GM21526 (cell line): ENCODE data around the gene GARIN5A.
"Not testable (repeated sequence)": the region's sequence is repeated elsewhere in the genome, so short reads cannot be mapped to it uniquely, and the experiment has no call there.

Experiments used
- ATAC-seq: cut with Tn5 transposase; IDR thresholded peaks from one replicate; pipeline ENCODE4 v1.9.1; 2021; ENCODE audit warnings: moderate library complexity; ENCODE audit not compliant: unreplicated experiment, low FRiP score

Gene GARIN5A

GRCh38 chr19:50489461-50490011, 12.9 kb upstream of the GARIN5A start:
- no peak for ATAC-seq

GRCh38 chr19:50488389-50489194, 11.9 kb upstream of the GARIN5A start:
- ATAC-seq, result no peak

GRCh38 chr19:50486823-50487515, 10.3 kb upstream of the GARIN5A start:
- no peak for ATAC-seq

- ATAC-seq, result no peak
Measured at GRCh38 chr19:50485284-50485955, 8.8 kb upstream of the GARIN5A start.

- ATAC-seq, result no peak
Measured at GRCh38 chr19:50482916-50483315, 6.3 kb upstream of the GARIN5A start.

GRCh38 chr19:50482271-50482855, 5.7 kb upstream of the GARIN5A start:
- ATAC-seq, result no peak

- no peak for ATAC-seq
Measured at GRCh38 chr19:50481351-50482149, 4.9 kb upstream of the GARIN5A start.

- ATAC-seq, result no peak
Measured at GRCh38 chr19:50480281-50481111, 3.8 kb upstream of the GARIN5A start.

GRCh38 chr19:50479761-50480251, 3.2 kb upstream of the GARIN5A start:
- ATAC-seq, result no peak

- no peak for ATAC-seq
Measured at GRCh38 chr19:50478901-50479715, 2.5 kb upstream of the GARIN5A start.

- no peak for ATAC-seq
Measured at GRCh38 chr19:50477751-50478515, 1.3 kb upstream of the GARIN5A start.

GRCh38 chr19:50476907-50477238, 225 bp upstream of the GARIN5A start:
- ATAC-seq, result no peak

GRCh38 chr19:50475736-50476223, 868 bp downstream of the GARIN5A start:
- ATAC-seq, result no peak

- no peak for ATAC-seq
Measured at GRCh38 chr19:50475101-50475568, 1.5 kb downstream of the GARIN5A start.

GRCh38 chr19:50473336-50473735, 3.3 kb downstream of the GARIN5A start:
- not testable (repeated sequence) for ATAC-seq

- no peak for ATAC-seq
Measured at GRCh38 chr19:50468818-50469217, 7.8 kb downstream of the GARIN5A start.

- no peak for ATAC-seq
Measured at GRCh38 chr19:50467566-50467965, 9.1 kb downstream of the GARIN5A start.
